Head of caudate nucleus (tissue), 42 donors: ENCODE results near the gene ANKZF1.
A peak's percentile ranks its signal among the peaks of the same experiment; 100 is the strongest.
"Not testable (repeated sequence)": the region's sequence is repeated elsewhere in the genome, so short reads cannot be mapped to it uniquely, and the experiment has no call there.

Experiments
- DNase-seq, 42 donors: peaks; one replicate each; pipeline versions ENCODE4 v3.0.0 to v3.0.0-alpha.2; 2020 to 2021; ENCODE audit warnings: mixed read lengths in 7 of 42
- intact Hi-C: fragments of 100-400 bp; cut with DNase I; formaldehyde crosslinking; loops from one replicate; pipeline ENCODE4 v1.15.0; 2022

ANKZF1 gene

GRCh38 chr2:219249203-219249980 is 19.8 kb downstream of the ANKZF1 start:
- intact Hi-C loops, result no loop called here
- DNase-seq, result peak in 38 of 42 donors; percentile 26 to 79 (median 58)

DNA sequence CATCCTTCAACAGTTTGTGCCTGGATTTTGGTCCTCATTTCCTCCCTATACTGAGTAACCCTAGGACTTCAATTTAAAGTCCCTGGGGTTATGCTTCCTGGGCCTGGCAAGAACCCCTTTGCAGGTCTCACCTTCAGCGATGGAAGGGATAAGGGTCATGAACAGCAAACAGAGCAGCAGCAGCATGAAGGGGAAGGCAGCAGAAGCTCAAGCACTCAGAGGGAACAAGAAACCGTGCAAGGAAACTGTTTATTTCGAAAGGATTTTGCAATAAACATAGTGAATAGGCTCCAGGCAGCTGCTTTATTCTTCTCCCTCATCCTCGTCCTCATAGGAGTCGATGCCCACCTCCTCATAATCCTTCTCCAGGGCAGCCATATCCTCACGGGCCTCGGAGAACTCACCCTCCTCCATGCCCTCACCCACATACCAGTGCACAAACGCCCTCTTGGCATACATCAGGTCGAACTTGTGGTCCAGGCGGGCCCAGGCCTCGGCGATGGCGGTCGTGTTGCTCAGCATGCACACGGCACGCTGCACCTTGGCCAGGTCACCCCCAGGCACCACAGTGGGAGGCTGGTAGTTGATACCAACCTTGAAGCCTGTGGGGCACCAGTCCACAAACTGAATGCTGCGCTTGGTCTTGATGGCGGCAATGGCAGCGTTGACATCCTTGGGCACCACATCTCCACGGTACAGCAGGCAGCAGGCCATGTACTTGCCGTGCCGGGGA is 20.6 kb downstream of the ANKZF1 start:
- DNase-seq, result no peak
- intact Hi-C loops, result no loop called here

DNA sequence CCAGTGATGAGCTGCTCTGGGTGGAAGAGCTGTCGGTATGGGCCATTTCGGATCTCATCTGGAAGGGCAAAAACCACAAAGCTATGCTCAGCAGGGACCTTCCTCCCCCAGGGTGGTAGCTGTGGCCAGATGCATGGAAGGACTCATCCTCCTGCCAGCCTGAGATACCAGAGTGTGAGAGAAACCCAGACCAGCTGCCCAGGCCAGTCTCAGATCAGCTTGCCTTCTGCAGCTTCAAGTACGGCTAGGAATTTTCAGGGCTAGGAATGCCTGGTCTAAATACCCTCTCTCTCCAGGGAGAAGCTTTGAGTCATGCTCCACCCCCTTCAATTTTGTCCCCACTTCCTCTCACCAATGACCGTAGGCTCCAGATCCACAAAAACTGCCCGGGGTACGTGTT is 22.1 kb downstream of the ANKZF1 start:
- intact Hi-C loops, result no loop called here
- no peak for DNase-seq

- DNase-seq, result peak in 2 of 42 donors; percentile 19 to 22
- intact Hi-C loops, result no loop called here
These were observed 22.5 kb downstream of the ANKZF1 start for GRCh38 chr2:219252084-219252483.

- DNase-seq, result peak in 31 of 42 donors; percentile 19 to 80 (median 48)
- intact Hi-C loops, result no loop called here
These were observed 22.9 kb downstream of the ANKZF1 start for GRCh38 chr2:219252570-219252899.

- intact Hi-C loops, result no loop called here
- DNase-seq, result peak in 35 of 42 donors; percentile 13 to 64 (median 38)
These were observed 23.5 kb downstream of the ANKZF1 start, which contains the start of gene TUBA4B for GRCh38 chr2:219252900-219253752. TSS of gene TUBA4B (plus strand) at chr2:219253243. CDS start at chr2:219253408, 165 bp downstream.

- peak; percentile 70 to 94 (median 87) for DNase-seq
- intact Hi-C loops, result no loop called here
These were observed 24.4 kb downstream of the ANKZF1 start, which contains the start of gene TUBA4A for GRCh38 chr2:219253753-219254589. TSS of gene TUBA4A (minus strand) at chr2:219253918. CDS start at chr2:219253858, 60 bp downstream.

GRCh38 chr2:219254590-219255201 is 25.1 kb downstream of the ANKZF1 start:
- intact Hi-C loops, result no loop called here
- no peak for DNase-seq

- DNase-seq, intact Hi-C loops: not testable (repeated sequence)
These were observed 29.3 kb downstream of the ANKZF1 start for GRCh38 chr2:219258942-219259341.

GRCh38 chr2:219261024-219261855 is 31.6 kb downstream of the ANKZF1 start:
- intact Hi-C loops, result no loop called here
- DNase-seq, result no peak

DNA sequence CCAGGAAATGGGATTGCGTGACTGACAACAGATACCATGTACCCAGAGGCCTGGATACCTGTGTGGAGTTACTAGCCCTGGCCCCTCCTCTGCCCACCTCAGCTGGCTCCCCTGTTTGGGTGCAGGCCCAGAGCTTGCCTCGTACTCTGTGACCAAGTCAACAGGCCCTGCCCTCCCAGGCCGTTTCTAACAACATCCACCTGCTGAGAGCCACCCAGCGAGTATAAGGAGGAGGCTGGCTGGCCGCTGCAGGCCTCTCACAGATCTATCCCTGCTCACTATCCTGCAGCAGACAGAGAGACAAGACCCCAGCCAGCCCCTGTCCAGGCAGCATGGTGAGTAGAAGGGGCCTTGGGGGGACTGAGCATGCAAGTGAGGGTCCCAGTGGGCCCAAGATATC is 36.6 kb downstream of the ANKZF1 start:
- no peak for DNase-seq
- intact Hi-C loops, result no loop called here

- DNase-seq, result no peak
- intact Hi-C loops, result no loop called here
These were observed 37.3 kb downstream of the ANKZF1 start for GRCh38 chr2:219266886-219267285.

- intact Hi-C loops, result no loop called here
These were observed 38.7 kb downstream of the ANKZF1 start for GRCh38 chr2:219268294-219268693.

GRCh38 chr2:219269362-219270054 is 39.9 kb downstream of the ANKZF1 start:
- DNase-seq, result no peak
- intact Hi-C loops, result no loop called here

More at GRCh38 chr2:219268294-219268693, 38.7 kb downstream of the ANKZF1 start:
- DNase-seq, result no peak

DNA sequence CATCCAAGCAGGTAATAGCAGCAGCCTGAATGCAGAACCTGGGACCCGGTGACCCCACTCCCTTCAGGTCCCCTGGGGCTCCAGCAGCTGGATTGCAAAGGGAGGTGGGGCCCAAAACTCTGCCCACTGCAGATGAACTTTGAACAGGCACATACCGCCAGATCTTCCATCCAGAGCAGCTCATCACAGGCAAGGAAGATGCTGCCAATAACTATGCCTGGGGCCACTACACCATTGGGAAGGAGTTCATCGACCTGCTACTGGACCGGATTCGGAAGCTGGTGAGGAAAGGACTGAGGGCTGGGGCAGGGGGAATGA is 40.4 kb downstream of the ANKZF1 start:
- DNase-seq, result no peak
- intact Hi-C loops, result no loop called here

DNA sequence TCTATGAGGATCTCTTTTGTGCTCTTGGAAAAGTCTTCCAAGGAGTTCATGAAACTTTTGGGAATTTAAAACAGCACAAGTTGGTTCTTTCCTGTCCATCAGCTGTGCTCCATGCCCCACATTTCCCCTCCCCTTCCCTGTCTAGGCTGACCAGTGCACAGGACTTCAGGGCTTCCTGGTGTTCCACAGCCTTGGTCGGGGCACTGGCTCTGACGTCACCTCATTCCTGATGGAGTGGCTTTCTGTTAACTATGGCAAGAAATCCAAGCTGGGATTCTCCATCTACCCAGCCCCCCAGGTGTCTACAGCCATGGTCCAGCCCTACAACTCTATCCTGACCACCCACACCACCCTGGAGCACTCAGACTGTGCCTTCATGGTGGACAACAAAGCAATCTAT is 41.4 kb downstream of the ANKZF1 start:
- peak in 1 of 42 donors; percentile 1 for DNase-seq
- intact Hi-C loops, result no loop called here

DNA sequence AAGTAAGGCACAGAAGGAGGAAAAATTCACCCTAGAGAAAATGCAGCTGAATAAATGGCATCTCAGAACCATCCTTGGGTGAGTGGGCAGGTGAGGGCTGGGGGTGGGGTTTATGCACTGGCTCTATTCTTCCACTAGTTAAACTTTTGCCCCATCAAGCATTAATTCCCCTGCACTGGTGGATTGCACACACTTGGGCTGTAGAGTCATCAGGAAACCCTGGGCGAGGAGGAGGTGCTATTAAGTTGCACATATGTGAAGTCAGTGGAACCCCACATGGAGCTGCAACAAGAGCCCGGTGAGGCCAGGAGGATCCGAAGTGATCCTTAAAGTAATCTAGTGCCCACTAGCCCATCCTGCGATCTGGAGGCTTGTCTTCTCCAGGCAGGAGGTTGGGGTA is 42.8 kb downstream of the ANKZF1 start:
- intact Hi-C loops, result no loop called here
- peak in 1 of 42 donors; percentile 1 for DNase-seq
